A549 treated with dexamethasone at 1 μM for 4 hours (cell line): ENCODE data around the gene FAAP100. TPM values are rescaled to one million over a fixed set of nuclear protein-coding genes. Genes with fewer than 3 reads are reported as not detected.

Experiments
- total RNA-seq: library from RNA; stranded (reverse); fragments of 200-300 nt; extraction: Qiagen RNA extraction; gene quantifications from 5 replicates; pipeline ENCODE4 v1.2.3, GENCODE V29; 2022

FAAP100 gene, protein sequence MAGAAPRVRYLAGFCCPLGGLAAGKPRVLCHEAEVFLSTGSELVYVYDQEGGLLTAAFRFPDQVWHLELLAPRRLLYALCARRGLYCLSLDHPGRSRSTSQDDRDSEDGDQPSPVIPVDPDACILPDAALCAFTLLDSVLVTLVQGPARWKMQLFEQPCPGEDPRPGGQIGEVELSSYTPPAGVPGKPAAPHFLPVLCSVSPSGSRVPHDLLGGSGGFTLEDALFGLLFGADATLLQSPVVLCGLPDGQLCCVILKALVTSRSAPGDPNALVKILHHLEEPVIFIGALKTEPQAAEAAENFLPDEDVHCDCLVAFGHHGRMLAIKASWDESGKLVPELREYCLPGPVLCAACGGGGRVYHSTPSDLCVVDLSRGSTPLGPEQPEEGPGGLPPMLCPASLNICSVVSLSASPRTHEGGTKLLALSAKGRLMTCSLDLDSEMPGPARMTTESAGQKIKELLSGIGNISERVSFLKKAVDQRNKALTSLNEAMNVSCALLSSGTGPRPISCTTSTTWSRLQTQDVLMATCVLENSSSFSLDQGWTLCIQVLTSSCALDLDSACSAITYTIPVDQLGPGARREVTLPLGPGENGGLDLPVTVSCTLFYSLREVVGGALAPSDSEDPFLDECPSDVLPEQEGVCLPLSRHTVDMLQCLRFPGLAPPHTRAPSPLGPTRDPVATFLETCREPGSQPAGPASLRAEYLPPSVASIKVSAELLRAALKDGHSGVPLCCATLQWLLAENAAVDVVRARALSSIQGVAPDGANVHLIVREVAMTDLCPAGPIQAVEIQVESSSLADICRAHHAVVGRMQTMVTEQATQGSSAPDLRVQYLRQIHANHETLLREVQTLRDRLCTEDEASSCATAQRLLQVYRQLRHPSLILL
- 16.1 to 26.3 TPM (median 21.7 TPM) in 5 replicates for total RNA-seq

DNA sequence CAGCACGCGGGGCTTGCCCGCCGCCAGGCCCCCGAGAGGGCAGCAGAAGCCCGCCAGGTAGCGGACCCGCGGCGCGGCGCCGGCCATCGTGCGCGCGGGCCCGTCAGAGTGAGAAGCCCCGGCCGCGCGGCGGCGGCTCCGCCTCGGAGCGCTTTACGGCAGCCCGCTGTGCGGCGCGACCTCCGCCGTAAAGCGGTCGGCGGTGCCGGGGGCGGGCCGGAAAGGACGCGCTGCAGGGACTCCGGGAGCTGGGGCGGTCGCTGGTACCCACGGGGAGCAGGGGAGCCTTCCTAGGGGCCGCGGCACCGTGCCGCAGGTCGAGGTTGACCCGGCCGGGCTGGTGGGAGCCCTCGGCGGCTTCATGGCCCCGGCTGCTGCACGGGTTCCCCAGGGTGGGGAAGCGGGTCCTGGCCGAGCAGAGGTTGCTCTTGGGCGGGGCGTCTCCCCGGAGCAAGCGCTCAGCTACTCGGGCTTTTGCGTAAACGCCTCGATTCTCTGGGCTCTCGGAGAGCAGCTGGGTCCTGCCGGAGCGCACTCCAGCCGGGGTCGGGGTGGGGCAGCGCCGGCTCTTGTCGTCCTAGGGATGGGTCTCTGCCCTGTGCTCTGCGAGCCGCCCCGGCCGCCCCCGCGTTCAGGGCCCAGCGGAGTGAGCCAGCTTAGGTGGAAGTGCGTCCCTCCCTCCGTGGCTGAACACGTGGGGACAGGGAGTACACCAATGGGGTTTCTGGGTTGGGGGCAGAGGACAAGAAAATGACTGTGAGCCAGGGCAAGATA is at the start of gene FAAP100:
Gene FAAP100, minus strand, starts transcription at position 110 of the 774 bp plus-strand sequence. Its CDS starts 23 bp downstream, at position 87.

DNA sequence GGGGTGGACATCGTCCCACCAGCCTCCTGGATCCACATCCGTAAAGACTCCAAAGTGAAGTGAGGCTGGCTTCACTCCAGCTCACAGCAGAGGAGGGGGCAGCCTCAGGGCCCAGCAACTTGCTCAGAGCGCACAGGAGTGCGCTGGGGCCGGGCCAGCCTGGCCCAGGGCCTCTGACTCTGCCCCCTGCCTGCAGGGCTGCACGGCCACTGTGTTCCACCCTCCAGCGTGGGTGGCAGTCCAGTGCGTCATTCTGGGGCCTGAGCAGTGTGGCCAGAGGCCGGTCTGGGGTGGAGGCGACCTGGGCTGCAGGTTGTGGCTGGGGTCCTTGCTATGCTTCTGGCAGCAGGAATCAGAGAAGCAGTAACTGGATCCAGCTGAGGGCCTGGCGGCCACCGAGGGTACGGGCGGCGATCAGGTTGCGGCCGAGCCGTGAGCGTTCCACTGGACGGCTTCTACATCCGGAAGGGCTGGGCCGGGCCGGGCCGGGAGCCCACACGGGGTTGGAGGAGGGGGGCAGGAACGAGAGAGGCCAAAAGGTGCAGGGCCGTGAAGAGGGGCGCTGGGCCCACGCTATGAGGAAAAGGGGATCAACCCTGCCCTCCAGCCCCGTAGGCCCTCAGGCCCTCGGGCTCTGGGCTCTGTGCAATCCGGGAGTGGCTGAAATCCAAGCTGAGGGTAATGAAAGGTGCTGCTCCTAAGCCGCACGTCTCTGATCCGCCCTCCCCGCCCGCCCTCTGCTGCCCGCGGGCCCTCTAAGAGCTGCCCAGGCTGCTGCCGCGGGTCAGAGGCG is 24.4 kb downstream of the FAAP100 start, which contains the start of gene FSCN2:
Gene FSCN2, plus strand, starts transcription at position 787 of the 793 bp plus-strand sequence. CDS start 155 bp downstream, outside the sequence.

DNA sequence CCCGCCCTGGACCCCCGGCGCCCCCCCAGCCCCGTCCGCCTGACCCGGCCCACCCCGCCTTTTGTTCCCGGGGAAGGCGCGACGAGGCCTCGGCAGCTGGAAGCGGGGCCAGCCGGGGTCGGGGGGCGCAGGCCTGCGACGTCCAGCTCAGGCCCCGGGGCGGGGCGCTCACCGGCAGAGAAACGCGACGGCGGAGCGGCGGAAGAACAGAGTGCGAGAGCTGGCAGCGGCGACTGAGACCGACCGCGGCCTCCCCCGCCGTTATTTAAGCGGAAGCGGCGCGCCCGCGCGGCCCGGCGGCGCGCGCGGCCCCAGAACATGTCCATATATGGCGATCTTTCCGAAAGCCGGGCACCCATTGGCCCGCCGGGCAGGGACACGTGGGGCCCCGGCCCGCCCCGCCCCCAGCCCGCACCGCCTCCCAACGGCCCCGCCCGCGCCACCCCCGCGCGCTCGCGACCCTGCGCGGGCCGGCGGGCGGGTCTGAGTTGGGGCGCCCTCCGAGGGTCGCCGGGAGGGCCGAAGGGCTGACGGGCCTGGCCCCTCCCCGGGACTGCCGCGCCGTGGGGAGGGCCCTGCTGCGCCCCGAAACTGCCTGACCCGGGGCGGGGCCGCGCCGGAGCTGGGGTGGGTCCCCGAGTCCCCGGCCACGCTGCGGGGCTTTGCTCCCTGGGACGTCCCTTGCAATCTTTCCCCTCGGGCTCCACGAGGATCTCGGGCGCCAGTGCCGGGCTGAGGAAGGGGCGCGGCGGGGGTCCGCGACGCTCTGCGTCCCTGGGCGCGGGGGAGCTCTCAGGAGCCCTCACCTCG is 39.4 kb downstream of the FAAP100 start, which contains the start of gene ACTG1:
Gene ACTG1, minus strand, starts transcription at position 238 of the 810 bp plus-strand sequence. CDS start 445 bp downstream, outside the sequence.

Other genes starting within 250 kb of the FAAP100 start
- 5.3 to 8.6 TPM (median 8.5 TPM) in 5 replicates for gene BAHCC1, start 156.9 kb downstream of the FAAP100 start, total RNA-seq
- 5,378 to 6,768 TPM (median 6,369 TPM) in 5 replicates for gene ACTG1, start 39.6 kb downstream of the FAAP100 start, total RNA-seq
- gene FSCN2, start 24.0 kb downstream of the FAAP100 start, total RNA-seq = 0.77 to 1.7 TPM (median 1.1 TPM) in 5 replicates
- gene NPLOC4, start 84.8 kb upstream of the FAAP100 start, total RNA-seq = 78.4 to 102 TPM (median 96.0 TPM) in 5 replicates
- gene TSPAN10, start 84.8 kb upstream of the FAAP100 start, total RNA-seq = 4.0 to 5.5 TPM (median 4.3 TPM) in 5 replicates
- gene PDE6G, start 104.2 kb upstream of the FAAP100 start, total RNA-seq = 1.5 to 3.6 TPM (median 2.2 TPM) in 5 replicates
- 31.2 to 55.4 TPM (median 50.7 TPM) in 5 replicates for gene OXLD1, start 114.3 kb upstream of the FAAP100 start, total RNA-seq
- 56.0 to 72.5 TPM (median 62.3 TPM) in 5 replicates for gene CCDC137, start 114.4 kb upstream of the FAAP100 start, total RNA-seq
- 40.2 to 45.0 TPM (median 42.3 TPM) in 5 replicates for gene ARL16, start 131.4 kb upstream of the FAAP100 start, total RNA-seq
- 136 to 196 TPM (median 182 TPM) in 5 replicates for gene HGS, start 131.7 kb upstream of the FAAP100 start, total RNA-seq
- 203 to 295 TPM (median 273 TPM) in 5 replicates for gene MRPL12, start 151.0 kb upstream of the FAAP100 start, total RNA-seq
- gene SLC25A10, start 159.9 kb upstream of the FAAP100 start, total RNA-seq = 25.4 to 45.1 TPM (median 41.3 TPM) in 5 replicates